HEK293 (cell line): ENCODE data around the gene RGL3.

Experiments used
- CTCF ChIP-seq: fragments of 450-650 bp; formaldehyde crosslinking; IDR thresholded peaks from 2 replicates; pipeline ENCODE4 v1.5.1; 2016; ENCODE audit warnings: missing biosample characterization, missing genetic modification characterization
- YY1 ChIP-seq: fragments of 450-650 bp; formaldehyde crosslinking; IDR thresholded peaks from 2 replicates; pipeline ENCODE4 v1.5.1; 2018; ENCODE audit warnings: missing biosample characterization, missing genetic modification characterization
- ZNF157 ChIP-seq: fragments of 450-650 bp; formaldehyde crosslinking; IDR thresholded peaks from 2 replicates; pipeline ENCODE4 v1.5.1; 2016; ENCODE audit warnings: missing biosample characterization, missing genetic modification characterization
- ZNF558 ChIP-seq: fragments of 450-650 bp; formaldehyde crosslinking; IDR thresholded peaks from 2 replicates; pipeline ENCODE4 v1.5.1; 2016; ENCODE audit warnings: missing biosample characterization, missing genetic modification characterization

- TF ChIP-seq ZNF558 (tag by site-specific recombination) (no peak), CTCF (tag by site-specific recombination) (no peak), YY1 (tag by site-specific recombination) (no peak), ZNF157 (tag by site-specific recombination) (no peak)
Measured at GRCh38 chr19:11390933-11391680, 28.0 kb downstream of the RGL3 start.
